Stimulated activated CD4-positive, alpha-beta T cell treated with anti-CD3 and anti-CD28 coated beads, Interleukin-15, amount 100 ng/mL, for 1 hour (primary cell): Measurements from ENCODE around the gene BEAN1.

ENCODE experiments used
- DNase-seq, 2 donors: peaks; one replicate each; pipeline ENCODE4 v3.0.0-alpha.2; 2020; ENCODE audit warnings: low read depth in 1 of 2, low spot score in 1 of 2

The BEAN1 gene

DNA sequence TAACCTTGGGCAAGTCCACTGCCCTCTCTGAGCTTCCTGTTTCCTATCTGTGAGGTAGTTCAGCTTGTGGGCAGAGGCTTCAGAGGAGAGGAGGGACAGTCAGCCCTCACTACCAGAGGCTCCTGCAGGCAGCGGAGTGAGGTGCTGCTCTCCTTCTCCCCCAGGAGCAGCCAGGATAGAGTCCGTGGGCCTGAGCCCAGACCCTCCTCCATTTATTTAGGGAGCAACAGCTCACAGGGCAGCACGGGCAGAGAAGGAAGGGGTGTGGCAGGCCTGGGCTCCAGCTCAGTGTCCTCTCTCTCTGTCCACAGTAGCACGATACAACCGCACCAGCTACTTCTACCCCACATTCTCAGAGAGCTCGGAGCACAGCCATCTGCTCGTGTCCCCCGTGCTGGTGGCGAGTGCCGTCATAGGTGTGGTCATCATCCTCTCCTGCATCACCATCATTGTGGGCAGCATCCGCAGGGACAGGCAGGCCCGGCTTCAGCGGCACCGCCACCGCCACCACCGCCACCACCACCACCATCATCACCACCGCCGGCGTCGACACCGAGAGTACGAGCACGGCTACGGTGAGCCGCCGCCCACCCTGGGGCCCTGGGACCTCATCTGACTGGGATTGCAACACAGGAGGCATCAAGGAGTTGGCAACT is 42.3 kb downstream of the BEAN1 start:
- DNase-seq, result no peak

DNA sequence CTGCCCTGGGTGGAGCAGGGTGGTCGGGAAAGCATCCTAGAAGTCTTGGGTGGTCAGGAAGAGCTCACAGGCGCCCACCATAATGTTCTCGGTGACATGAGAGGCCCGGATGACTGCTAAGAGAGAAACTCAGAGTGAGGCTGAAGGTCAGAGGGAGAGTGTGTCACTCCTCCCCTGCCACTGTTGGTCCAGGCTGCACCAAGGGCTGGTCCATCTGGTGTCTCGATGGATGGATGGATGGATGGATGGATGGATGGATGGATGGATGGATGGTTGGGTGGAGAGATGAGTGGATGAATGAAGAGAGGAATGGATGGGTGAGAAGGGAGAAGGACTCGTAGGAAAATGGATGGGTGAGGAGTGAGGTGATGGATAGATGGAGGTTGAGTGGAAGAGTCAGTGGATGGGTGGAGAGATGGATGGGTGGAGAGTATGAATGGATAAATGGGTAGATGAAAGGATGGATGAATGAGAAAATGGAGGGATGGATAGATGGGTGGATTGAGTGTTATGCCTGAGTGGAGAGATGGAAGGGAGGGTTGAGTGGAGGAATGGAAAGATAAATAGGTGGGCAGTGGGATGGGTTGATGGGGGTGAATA is 43.0 kb downstream of the BEAN1 start:
- no peak for DNase-seq

DNA sequence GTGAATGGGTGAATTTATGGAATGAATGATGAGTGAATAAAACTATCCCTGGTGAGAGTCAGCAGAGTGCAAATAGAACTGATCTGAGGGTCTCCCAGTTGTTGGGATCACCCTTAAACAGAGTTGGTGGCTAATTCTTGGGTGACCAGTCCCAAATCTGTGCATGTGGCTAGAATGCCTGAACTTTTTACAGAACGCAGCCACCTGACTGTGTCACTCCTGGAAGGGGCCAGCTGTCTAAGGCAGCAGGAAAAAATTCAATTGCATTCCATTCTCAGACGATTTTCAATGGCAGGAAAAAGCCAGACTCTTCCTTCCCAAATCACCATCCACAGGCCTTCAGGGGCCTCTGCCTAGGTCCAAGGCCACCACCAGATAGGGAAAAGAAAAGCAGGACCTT is 43.5 kb downstream of the BEAN1 start:
- DNase-seq, result no peak

DNA sequence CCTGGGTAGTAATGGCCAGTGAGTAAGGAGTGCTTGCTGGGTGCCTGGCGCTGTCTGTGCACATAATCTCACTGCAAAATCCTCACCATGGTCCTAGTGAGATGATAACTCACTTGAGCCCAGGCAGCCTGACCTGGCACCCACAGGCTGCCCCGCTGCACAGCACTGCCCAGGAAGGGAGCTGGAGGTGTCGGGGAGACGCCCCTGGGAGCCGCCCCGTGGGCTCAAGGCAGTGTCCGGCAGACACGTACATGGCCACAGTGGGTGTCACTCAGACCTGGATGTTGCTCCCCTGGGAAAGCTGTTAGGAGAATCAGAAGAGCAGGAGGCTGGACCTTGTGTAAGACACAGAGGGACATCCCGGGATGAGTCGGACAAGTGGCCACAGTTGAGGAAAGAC is 44.2 kb downstream of the BEAN1 start:
- DNase-seq, result no peak

DNA sequence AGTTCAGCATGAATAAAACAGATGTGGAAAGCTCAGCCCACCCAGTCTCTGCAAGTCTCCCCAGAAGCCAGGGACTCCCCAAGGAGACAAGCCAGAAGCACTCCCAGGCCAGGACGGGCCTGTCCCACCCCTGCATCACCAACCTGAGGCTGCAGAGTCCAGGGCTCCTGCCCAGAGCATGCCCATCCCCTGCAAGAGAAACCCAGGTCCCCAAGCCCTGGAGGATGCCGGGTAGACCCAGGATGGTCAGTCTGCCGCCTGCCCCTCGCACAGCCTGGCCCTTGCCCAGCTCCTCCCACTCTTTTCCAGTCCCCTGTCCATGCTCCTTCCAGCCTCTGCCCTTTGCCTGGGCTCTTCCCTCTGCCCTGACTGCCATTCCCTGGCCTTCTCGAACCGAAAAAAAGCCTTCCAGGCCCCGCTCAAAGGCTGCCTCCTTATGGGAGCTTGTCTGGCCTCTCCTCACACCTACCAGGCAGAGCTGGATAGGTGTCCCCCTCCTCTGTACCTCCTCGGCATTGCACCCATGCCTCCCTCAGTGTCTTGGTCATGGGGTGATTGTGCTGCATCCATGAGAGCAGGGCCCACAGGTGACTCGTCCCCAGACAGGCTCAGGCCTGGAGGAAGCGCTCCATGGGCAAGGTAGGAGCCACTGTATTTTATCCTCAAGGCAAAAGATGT is 44.8 kb downstream of the BEAN1 start:
- no peak for DNase-seq

DNA sequence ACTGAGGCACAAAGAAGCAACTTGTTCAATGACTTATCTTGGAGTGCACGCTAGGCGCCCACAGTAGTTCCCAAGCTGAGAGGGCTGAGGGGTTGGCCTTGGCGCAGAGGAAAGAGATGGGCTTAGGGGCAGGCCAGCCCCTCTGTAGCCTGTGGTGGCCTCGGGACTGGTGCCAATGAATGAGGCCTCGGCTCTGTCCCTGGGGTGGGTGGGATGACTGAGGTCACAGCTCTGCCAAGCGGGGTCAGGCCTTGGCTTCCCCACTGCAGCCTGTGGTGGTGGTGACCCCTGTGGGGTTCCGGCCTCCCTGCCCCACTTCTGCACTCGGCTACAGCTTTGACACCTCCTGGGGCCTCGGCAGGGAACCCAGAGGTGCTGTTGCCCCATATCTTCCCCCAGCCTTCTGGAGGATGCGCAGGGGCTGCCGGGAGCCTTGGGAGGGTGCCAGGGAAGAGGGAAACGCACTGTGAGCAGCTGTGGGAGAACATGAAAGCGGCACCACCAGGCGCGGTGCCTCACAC is 46.0 kb downstream of the BEAN1 start:
- no peak for DNase-seq

DNA sequence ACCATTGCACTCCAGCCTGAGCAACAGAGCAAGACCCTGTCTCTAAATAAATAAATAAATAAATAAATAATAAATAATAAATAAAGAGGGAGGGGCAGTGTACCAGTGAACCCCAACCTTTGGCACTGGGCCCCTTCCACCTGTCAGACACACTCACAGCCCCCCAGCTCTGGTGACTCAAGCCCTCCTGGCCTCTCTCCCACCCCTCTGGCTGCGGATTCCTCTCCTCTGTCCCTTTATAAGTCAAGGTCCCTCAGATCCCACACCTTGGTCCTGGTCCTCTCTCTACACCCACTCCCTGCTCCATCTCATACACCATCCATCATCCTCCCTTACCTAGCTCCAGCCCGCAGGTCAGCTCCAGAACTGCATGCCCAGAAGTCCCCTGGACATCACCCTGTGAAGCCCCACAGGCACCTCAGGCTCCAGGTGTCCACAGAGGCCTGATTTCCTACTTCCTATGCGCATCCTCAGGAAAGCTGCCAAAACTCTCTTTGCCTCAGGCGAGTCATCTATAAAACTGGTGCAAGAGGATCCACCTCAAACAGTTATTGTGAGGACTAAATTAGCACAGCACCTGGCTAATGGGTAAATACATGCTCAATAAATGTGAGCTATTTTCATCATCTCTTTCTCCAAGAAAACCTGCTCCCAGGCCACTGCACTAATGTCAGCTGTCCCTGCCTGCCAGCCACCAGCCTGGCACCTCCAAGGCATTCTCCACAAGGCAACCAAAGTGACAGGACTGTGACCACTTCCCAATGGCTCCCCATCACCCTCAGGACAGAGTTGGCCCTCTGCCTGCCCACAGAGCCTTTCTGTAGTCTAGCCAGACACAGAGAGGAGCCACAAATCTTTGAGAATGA is 46.8 kb downstream of the BEAN1 start:
- no peak for DNase-seq

DNA sequence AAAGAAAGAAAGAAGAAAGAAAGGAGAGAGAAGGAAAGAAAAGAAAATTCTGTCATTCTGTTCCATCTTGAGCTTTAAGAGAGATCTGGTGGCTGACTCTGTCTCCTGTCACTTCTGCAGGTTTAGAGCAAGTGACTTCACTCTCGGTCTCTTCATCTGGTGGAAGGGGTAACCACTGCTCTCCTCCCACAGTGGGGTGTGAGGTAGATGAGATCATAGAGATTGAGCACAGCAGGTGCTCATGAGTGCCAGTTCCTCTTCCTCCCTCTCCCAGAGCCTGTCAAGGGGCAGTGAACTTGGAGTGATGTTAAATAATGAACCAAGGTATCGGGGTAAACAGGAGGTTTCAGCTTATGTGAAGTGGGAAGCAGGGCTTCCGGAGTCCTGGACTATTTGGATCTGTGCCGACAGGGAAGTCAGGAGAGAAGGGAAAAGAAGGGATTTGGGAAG is 47.7 kb downstream of the BEAN1 start:
- no peak for DNase-seq

DNA sequence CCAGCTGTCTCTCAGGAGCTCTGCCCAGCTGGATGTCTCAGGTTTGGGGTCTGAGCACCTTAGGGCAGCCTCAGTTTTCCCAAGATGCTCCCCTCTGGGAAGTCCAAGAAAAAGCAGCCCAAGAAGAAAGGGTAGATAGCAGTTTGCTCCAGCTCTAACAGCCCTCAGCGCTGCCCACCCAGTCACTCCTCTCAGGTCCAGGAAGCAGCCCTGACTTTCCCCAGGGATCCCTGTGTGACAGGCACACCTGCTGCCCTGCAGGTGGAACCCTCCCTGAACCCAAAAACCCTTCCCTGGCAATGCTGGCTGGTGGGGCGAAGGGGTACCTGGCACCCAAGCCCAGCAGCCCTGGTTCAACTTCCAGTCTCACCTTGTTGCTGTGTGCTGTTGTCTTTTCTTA is 48.1 kb downstream of the BEAN1 start:
- no peak for DNase-seq

DNA sequence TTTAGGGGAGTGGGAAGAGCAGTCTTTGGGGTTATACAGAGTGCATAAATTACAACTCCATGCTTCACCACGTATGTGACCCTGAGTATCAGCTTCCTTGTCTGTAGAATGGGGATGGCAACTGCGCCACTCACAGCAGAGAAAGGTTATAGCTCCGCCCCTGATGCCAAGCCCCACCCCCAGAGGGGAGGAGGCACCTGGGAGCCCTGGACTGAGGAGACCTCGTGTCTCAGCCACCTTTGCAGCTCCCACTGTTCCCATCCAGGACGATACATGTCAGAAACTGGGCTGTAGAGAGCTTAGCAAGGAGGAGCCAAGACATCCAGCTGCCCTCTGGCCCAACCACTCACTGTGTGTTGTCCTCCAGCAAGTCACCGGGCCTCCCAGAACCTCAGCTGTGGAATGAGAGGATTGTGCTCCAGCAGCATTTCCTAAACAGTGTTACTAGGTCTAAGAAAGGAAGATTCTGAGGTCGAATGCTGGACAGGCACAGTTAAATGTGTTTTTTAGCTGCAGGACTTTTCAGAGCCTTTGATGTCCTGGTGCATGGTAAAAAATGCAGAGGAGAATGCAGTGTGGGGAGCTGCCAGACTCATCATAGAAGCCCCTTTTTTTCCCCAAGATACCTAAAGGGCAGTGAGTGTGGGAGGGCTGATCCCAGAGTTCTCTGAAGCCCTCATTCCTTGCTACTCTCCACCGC is 49.4 kb downstream of the BEAN1 start:
- peak in 1 of 2 donors; percentile 42 for DNase-seq

DNA sequence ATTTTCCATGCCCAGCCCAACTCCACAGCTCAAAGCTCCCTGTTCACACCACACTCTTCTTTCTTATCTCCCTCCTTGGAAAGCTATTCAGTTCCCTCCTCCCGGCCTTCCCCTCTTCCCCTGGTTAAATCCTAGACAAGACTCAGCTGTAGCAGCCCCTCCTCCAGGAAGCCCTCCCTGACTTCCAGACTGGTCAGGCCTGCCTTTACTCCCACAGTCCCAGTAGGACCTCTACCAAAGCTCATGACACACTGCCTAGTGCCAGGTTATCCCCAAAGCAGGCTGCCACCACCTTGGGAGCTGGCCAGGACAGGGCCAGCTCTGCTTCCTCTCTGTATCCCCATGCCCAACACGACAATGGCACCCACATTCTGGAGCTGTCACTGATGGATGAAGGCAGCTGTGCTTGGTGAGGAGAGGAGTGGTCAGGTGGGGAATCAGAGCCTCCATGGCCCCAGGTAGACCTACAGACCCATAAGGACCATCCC is 50.0 kb downstream of the BEAN1 start:
- DNase-seq, result no peak

DNA sequence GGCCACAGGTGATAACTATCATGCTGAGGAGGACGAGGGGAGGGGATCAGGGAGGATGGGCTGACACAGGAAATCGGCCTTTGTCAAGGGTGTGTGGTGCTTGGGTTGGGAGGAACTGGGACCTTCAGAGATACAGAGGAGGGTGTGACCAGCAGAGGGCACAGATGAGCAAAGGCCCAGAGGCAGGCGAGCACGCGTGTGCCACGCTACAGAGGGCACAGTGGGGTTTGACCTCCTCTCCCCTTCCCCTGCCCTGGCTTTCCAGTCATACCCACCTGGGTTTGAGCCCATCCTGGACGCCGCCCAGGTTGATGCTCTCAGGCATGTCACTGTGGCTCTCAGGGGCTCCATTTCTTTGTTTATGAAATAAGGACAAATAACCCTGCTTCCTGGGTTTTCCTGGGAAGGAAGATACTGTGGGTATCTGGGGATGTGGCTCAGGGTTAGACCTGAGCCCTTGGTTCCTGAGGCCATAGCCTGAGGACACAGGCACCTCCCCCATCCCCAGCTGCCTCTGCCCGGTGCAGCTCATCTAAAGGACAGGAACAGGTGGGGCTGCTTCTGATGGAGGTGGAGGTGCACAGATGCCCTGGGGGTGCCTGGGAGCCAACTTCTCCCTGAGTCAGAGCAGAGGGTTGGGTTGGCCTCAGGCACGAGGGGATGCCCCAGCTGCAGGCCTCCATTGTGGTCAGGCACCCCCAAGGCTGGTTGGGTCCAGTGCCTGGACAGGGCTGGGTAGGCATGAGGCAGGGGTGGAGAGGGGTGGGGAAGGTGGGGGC is 51.8 kb downstream of the BEAN1 start:
- DNase-seq, result peak; percentile 67 to 68

DNA sequence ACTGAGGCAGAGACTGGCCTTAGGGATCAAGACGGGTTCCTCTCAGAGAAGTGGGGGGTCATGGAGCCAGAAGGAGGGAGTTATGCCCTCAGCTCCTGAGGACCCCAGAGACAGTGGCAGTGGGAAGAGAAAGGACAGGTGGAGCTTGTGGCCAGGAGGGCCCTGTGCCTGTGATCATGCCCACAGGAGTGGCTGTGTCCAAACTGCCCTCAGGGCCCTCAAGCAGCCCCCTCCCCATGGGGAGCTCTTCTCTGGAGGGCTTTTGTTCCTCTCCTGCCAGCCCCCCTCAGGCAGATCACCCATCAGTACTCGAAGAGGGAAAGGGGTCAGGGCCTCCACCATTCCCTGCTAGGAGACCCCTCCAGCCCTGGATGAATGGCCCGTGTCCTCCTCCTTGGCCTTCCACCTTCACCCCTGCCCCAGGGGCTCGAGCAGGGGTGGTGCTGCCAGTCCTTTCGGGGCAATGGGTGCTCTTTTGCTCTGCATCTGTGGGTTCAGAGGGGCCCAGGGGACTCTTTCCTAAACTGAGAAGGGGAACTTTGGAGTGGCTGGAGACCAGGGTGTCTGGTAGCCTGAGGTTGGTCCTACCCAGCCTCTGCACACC is 52.7 kb downstream of the BEAN1 start:
- DNase-seq, result no peak

DNA sequence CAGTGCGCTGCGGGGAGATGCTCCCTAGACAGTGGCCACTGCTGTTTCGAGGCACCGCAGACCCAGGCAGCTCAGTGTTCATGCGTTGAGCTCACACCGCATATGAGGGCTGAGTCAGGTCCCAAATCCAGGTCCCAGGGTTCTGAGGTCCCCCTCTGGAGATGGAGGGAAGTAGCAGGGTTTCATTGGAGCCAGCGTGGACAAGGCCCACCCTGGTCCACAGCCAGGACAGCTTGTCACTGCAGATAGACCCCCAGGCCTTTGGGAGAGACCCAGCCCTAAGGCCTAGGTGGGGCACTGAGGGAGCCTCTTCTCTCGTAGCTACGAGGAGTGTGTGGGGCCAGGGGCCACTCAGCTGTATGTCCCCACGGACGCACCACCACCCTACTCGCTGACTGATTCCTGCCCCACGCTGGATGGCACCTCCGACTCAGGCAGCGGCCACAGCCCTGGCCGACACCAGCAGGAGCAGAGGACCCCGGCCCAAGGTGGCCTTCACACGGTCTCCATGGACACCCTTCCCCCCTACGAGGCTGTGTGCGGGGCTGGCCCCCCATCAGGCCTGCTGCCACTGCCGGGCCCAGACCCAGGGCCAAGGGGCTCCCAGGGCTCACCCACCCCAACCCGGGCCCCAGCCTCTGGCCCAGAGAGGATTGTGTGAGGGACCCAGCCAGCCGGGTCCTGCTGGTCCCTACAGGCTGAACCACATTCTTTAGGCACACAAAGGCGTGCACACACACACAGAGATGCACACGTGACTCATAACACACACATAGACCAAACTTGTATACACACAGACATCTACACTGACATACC is 53.4 kb downstream of the BEAN1 start:
- DNase-seq, result no peak

DNA sequence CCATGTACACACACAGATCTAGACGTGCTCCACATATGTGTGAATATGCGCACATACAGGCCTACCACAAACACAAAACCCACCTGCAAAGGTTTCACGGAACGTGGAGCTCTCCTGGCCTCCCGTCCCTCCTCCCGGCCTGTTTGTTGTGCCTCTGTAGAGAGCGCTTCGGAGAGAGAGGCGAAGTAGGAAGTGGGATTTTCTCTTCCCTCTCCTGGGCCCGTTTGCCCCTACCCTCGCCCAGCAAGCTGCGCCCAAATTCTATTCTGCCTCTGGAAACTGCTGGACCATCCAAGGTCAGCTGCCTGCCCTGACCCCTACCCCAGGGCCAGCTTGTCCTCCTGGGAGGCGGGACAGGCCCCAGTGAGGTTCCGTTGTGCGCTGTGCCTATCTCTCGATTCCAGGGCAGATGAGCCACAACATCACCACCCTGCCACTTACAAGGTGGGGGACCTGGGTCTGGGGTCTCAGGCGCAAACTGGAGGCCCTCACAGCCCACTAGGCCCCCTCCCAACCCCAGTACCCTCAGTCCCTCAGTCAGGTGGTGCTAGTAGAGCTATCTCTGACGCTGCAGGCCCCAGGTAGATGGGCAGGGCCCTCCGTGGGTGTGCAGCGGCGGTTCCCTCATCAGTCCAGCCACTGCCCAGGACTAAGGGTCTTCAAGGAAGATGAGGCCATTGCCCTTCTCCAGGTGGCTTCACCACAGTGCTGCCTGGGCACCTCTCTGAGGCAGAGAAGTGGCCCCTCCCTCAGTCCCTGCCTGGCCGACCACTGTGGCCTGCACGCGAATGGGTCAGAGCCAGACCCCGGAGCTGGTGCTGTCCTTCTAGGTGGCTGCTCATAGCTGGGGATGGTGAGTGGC is 54.2 kb downstream of the BEAN1 start:
- no peak for DNase-seq

DNA sequence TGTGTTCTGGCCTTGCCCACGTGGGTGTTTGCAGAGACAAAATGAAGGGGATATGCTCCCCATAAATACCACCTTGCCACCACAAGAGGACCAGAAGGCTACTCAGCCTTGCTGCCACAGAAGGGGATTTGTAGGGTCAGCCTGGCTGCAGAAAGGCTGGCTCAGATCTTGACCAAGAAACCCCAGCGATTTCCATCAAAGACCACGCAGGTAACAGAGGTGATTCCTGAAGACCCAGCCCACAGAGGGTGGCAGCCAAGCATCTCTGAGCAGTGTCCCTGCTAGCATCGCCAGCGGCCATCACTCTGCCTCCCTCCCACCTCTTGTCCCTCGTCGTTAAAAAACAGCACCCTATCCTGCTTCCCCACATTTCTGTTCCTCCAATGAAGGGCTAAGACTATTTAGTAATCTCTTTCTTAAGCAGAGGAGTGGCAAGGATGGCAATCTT is 54.9 kb downstream of the BEAN1 start:
- no peak for DNase-seq

DNA sequence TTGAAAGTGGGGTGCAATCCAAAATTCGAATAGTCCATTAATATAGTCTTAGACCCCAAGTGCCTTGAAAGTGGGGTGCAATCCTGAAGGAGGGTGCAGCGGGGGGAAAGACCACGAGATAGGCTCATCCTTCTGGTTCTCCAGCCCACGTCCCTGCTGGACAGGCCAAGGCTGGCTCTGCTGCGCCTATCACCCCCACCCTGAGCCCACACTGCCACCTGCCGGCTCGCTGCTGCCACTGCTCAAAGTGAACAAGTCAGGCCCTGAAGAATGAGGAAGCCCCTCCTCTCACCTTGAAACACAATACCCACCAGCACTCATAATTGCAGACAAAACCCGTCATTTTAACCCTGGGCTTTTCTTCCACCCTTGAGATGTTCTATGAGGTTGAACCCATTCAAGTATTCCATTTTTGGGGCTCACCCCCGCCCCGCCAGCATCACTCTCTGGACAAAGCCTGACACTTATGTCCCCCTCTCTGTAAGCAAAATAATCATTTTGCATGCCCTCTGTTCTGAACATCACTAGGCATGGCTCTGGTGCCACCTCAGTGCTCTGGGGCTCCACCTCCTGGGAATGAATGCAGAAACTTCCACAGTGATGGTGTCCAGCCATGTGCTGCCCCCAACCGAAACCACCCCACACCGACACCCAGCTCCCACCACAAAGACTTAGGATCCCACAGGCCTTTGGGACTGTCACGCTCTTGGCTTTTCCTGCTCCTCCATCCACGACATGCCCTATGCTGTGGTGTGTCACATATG is 56.8 kb downstream of the BEAN1 start:
- peak; percentile 50 to 64 for DNase-seq
